Measurements from ENCODE around the gene SYT15. TPM values are rescaled to one million over a fixed set of nuclear protein-coding genes. Genes with fewer than 3 reads are reported as not detected.

Gene SYT15
- total and polyA plus RNA-seq, 2 donors (not counting 3 experiments of a cell fraction or from before 2014, with no cell fraction given) = 0.50 to 0.75 TPM

DNA sequence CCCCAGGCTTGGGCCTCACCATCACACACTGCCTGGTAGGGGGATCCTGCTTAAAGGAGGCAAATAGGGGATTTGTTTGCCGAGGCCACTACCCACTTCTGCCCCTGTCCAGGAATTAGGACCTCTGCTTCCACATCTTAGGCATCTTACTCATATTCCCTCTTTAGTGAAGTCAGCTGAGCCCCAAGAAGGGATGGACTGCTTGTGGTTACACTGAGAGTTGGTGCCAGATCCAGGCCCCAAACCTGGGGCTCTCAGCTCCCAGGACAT, 20.9 kb upstream of the SYT15 start:
- intact Hi-C loops (cut with micrococcal nuclease) = loop anchor here (1.0 kb wide), 1 partner anchor 12 kb away; no protein-coding TSS in a partner anchor
- Histone ChIP-seq H3K4me1 (ENCODE audit: control insufficient read depth, extremely low read depth, insufficient read depth, low read length) (no peaks in the 10 kb centered on the region), H3K4me2 (ENCODE audit: insufficient read depth, low read length) (no peak overlapping the region), H3K9me3 (replicated peaks; ENCODE audit: control insufficient read depth, insufficient read depth, low read length) (no peaks in the 10 kb centered on the region), H3K4me3 (replicated peaks in 1 of 3; ENCODE audit: insufficient read depth in 1 of 3, low read depth in 1 of 3, low read length in 3 of 3) (no peak overlapping the region), H3K9ac (replicated peaks; ENCODE audit: extremely low read depth, insufficient read depth, low read length) (no peak overlapping the region), H2AFZ (ENCODE audit: low read depth, low read length) (no peak overlapping the region), H3K9me1 (replicated peaks; ENCODE audit: control insufficient read depth, extremely low read depth, insufficient read depth, low read length) (no peaks in the 10 kb centered on the region), H3K36me3 (ENCODE audit: control insufficient read depth in 2 of 2, extremely low read depth in 1 of 2, insufficient read depth in 2 of 2, low read length in 2 of 2) (no peaks in the 10 kb centered on the region), H3K79me2 (ENCODE audit: control insufficient read depth, insufficient read depth, low read length) (no peaks in the 10 kb centered on the region), H3K27ac (ENCODE audit: insufficient read depth, low read depth, low read length) (no peak overlapping the region), H3K27me3 (ENCODE audit: control insufficient read depth in 2 of 2, insufficient read depth in 2 of 2, low read length in 2 of 2) (peaks cover 22 to 35% of the 10 kb centered on the region in 2 experiments), H4K20me1 (replicated peaks; ENCODE audit: control insufficient read depth, extremely low read depth, insufficient read depth, low read length) (no peaks in the 10 kb centered on the region)
- FAIRE-seq (no peak), DNase-seq (ENCODE audit: low read depth, low spot score) (no peak)
- TF ChIP-seq POLR2AphosphoS5 (IDR thresholded peaks at IDR 0.05; ENCODE audit: insufficient read depth, low read depth, low read length) (no peak), JUN (IDR thresholded peaks at IDR 0.05; ENCODE audit: borderline replicate concordance, insufficient read depth, insufficient read length, low read depth) (no peak), CTCF (IDR thresholded peaks at IDR 0.05; ENCODE audit: extremely low read depth in 1 of 2, insufficient read depth in 1 of 2, low read depth in 1 of 2, low read length in 2 of 2) (no peak), EZH2 (IDR thresholded peaks at IDR 0.05; ENCODE audit: borderline replicate concordance, low read depth, low read length, severe bottlenecking) (no peak), FOS (IDR thresholded peaks at IDR 0.05; ENCODE audit: borderline replicate concordance, insufficient read depth, low read length) (no peak), POLR2A (IDR thresholded peaks at IDR 0.05; ENCODE audit: low read depth, low read length) (no peak), MAX (IDR thresholded peaks at IDR 0.05; ENCODE audit: insufficient read depth, insufficient read length) (no peak), MYC (IDR thresholded peaks at IDR 0.05; ENCODE audit: low read depth, low read length) (no peak), GATA2 (IDR thresholded peaks at IDR 0.05; ENCODE audit: insufficient read depth, insufficient read length, low read depth, low read length) (no peak)
- ChIA-PET CTCF (interaction anchor here (1.4 kb wide), 2 partner anchors 13 to 18 kb away, joined by 3 to 4 read pairs; no protein-coding TSS in a partner anchor), POLR2A (no interaction called here)
- no TSS peak for BruUV-seq (replicated peaks)
- dilution Hi-C loops (cut with MboI; ENCODE audit: extremely low pct_ligation_motif_present, low sequenced_read_pairs) = no loop called here
